CD4-positive, alpha-beta T cell treated with Interleukin-2 at 100 ng/mL for 4 hours (primary cell): ENCODE results near the gene SLC44A5.
"Not testable (repeated sequence)": the region's sequence is repeated elsewhere in the genome, so short reads cannot be mapped to it uniquely, and the experiment has no call there.

Experiments used
- DNase-seq: peaks from one replicate; pipeline ENCODE4 v3.0.0-alpha.2; 2020; ENCODE audit warnings: low spot score

Gene SLC44A5

DNA sequence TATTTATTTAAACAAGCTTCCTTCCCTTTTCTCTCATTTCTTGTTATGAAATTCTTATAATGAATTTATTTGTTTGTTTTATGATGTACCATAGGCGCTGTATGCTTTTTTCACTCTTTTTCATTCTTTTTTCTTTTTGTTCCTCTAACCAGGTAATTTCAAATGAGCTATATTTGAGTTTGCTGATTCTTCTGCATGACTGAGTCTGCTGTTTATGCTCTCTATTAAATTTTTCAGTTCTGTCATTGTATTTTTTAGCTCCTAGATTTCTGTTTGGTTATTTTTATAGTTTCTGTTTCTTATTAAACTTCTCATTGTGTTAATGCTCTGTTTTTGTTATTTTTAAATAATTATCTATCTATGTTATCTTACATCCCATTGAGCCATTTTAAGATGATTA lies 244.3 kb downstream of the SLC44A5 start:
- no peak for DNase-seq

DNA sequence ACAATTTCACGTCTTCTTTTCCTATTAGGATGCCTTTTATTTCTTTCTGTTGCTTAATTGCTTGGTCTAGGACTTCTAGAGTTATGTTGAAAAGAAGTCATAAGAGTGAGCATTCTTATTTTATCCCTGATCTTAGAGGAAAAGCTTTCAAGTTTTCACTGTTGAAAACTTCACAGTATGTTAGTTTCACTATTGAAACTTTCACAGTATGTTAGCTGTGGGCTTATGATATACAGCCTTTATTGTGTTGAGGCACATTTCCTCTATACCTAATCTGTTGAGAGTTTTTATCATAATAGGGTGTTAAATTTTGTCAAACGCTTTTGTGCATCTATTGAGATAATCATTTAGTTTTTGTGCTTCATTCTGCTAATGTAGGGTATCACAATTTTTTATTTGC lies 249.7 kb downstream of the SLC44A5 start:
- DNase-seq: no peak

DNA sequence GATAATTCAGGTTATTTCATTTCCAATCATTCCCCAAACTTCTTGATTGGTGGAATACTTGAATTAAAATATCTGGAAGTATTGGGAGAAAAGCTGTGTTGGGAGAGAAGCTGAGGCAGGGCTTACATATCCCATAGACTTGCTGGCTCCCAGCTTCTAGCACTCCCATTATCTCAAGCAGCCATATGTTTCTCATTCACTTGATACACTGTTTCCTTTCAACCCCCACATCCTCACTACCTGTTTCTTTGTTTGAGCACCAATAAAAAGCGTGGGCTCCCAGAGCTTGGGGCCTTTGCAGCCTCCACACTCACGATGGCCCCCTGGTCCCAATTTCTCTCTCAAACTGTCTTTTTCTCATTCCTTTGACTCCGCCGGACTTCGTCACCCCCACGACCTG lies 256.6 kb downstream of the SLC44A5 start:
- not testable (repeated sequence) for DNase-seq

DNA sequence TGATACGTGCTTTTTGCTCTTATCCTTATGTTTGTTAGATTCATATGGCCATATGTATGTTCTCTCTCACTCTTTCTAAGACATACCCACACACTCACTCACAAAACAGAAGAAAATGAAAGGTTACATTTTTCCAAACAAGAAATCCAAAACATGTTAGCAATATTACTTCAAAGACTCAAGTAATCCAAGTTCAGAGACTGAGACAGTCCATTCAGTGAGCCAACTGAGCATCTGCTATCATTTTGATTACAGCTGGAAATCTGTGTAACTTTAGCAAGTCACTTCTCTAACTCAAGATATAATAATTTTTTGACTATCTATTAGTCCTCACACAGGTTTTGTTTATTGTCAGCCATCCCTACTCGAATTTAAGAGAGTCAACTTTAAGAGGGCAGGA lies 257.9 kb downstream of the SLC44A5 start:
- no peak for DNase-seq

DNA sequence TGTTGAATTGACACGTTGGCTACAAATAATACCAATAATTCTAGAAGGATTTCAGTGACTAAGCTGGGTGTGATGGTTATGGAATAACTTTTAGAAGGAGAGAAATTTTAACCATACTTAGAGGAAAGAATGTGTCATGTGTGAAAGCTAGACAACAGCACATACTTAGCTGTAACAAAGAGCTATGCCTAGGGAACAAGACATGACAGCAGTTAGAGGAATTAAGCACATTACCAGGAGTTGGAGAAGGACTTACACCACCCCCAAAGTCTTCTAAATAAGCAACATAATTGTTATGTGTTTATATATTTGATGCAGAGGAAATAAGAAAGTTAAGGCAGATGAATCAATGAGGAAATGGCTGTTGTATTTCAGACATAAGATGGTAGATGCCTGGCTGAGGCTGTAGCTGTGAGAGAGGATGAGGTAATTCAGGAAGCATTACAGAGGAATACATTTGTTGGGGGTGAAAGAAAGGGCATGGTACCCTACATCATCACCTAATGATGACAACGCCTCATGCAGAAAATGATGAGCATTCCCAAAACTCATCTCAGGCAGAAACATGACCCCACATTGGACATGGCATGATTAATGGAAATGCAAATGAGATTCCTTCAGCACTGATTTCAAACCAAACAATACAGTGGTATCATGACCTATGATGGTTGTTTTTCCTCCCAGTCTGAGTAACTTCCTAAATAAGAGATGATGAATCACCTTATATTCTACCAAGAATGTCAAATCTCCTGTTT lies 265.2 kb downstream of the SLC44A5 start:
- no peak for DNase-seq

DNA sequence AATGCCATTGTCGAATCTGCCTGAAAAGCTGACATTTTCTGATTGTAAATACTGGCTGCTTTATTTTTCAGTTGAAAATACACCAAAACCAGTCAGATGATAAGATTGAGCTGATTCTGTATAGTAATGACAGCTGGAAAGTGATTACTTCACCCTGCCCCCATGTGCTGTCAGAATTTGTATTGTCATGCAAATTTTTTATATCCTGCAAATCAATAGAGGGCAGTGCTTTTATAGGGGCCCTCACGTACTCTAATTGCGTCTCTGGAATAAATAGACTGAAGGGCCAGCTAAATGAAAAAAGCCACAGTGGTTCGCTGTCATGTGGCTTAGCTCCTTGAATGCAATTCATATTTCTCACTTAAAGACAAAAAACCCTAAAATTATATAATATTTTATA lies 268.1 kb downstream of the SLC44A5 start:
- no peak for DNase-seq

DNA sequence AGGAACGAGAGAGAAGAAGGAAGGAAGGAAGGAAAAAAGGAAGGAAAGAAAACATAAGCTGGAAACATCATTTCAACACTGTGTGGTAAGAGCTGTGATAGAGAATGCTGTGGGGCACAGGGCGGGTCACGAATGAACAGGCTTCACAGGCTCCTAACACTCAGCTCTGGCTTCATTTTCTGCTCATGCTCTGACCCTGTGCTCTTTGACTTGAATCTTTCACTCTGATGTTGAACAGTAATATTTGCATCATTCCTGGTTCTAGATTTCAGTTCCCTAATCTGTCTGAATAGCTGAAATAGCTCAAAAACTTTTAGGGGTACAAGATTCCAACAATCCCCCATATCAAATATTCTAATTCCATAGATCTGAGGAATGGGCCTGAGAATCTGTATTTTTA lies 269.4 kb downstream of the SLC44A5 start:
- DNase-seq: no peak

DNA sequence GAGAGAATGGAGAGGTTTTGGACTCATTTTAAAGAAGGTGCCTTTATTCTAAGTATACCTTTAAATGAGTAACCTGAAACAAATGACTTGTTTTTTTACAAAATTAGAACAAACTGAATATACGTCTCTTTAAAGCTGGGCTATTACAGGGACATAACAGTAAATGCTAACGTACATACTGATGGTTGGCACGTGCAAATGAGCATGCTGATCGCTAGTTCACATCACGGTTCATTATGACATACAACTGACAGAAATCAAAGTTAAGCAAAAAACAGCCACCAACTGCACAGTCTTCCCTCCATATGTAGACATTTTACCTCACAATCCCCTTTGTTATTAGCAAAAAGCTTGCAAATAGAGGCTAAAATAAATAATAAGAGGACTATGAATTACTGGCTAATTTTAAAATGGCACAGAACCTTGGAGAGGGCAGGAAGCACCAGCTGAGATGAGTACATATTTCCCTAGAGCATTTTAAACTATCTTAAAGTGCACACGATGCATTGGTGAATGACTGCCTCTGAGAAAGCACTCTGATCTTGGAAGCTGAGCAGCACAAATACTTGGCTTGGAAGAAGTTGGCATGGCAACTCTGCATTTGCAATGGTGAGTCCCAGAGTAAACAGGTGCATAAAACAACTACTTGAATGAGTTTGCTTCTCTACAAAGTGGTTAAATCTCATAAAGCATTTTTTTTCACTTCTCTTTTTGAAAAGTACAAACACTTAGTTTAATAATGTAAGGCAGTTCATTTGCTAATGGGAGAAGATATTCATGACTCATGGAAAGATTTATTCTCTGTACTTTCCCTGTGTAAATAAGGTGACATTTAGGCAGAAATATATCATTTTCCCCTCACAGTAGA lies 272.1 kb downstream of the SLC44A5 start:
- DNase-seq: no peak

DNA sequence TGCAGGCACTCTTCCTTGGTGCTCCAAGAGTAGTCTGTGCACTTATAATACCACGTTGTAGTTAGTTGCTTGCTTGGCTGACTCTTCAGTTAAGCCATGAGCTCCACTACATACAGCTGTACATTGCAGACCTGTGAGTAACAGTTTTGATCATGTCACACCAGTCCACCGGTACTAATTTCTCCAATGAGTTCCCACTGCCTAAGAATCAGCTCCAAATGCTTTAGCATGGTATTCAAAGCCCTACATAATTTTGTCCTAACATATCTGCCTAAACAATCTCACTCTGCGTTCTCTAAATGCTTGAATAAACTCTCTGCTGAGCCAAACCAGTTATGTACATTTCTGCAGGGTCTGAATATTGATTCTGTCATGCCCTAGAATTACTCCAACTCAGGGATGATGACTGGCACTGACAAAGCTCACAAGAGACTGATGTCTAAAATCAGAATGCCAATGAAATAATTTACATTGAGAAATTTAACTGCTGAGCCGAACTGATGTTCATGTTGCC lies 276.0 kb downstream of the SLC44A5 start:
- no peak for DNase-seq

DNA sequence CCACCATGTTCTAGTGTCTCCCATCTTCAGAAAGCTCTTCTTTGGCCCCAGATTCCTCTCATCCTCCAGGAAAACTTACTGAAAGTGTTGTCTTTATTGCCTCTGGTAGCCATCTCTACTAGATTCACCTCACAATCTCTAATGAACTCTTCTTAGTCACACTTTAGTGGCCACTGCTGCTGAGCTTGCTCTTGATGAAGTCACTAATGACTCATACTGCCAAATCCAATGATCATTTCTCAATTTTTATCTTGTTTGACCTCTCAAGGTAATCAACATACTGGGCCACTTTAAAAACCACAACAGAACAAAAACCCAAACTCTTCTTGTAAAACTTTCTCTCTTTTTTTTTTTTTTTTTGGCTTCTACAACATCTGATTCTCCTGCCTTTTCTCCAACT lies 280.3 kb downstream of the SLC44A5 start:
- DNase-seq: no peak

DNA sequence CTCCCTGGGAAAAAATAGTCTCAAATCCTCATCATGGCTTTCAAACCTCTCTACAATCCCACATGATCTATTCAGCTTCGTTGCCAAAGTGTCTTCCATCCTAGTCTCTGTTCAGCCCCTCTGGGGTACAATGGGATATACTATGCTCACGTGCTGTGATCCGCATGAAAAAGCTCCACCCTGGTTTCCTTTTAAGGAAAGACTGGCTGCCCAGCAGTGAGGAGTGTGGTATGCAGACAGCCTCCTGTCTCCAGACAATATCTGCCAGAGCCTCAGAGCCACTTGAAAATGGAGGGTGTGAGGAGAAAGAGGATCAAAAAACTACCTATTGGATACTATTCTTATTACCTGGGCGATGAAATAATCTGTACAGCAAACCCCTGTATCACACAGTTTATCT lies 282.2 kb downstream of the SLC44A5 start:
- no peak for DNase-seq

DNA sequence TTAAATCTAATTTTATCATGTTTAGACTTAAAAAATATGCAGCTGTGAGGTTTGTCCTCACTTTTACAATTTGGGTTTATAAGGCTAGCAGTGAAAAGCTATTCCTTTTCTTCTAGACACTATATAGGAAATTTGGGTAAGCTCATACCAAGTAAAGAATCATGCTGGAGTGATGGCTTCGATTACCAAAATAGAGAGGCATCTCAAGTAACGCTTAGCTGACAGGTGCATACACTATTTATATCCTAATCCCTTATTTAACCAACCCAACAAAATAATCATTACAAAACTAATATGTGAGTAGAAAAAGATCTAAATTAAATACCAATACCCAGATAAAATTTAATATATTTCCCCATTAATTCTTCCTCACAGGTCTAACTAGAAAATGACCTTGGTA lies 283.5 kb downstream of the SLC44A5 start:
- DNase-seq: no peak

DNA sequence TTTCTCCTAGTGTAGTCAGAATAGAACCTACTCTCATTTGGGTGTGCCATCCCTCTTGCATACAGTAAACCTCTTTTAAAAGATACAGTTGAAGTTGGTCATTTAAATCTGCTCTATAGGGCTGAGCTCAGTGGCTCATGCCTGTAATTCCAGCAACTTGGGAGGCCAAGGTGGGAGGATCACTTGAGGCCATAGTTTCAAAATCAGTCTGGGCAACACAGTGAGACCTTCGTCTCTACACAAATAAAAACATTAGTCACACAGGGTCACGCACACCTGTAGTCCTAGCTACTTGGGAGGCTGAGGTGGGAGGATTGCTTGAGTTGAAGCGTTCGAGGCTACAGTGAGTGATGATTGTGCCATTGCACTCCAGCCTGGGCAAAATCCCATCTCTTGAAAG lies 292.9 kb downstream of the SLC44A5 start:
- no peak for DNase-seq

DNA sequence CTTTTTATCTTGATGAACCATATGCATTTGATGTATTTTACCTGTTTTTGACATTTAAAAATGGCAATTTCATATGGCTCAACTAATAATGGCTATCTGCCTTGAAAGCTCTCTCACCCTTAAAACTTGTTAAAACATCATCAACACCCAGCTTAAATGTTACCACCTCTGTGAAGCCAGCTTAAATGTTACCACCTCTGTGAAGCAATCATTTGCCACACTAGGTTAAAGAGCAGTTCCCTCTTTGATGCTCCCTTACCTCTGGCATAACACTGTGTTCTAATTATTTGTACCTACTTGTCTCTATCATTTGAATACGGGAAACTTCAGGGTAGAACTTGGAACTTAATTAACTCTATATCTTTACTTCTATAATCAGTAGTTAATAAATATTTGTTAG lies 294.7 kb downstream of the SLC44A5 start:
- DNase-seq: no peak

DNA sequence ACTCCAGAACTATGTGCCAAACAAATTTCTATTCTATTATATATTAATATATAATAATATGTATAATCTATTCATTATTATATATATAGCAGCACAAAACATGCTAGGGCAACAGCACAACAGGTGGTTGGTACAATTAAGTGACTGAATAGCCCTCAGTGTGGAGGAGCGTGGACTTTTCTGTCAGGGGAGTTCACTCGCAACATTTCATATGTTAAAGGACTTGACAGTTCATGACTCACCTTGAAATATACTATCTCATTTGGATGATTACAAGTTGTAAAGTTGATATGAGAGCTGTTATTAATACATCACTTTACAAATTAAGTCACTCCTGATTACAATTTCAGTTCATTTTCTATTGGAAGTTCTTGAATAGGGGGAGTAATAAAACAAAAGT lies 298.3 kb downstream of the SLC44A5 start:
- no peak for DNase-seq

DNA sequence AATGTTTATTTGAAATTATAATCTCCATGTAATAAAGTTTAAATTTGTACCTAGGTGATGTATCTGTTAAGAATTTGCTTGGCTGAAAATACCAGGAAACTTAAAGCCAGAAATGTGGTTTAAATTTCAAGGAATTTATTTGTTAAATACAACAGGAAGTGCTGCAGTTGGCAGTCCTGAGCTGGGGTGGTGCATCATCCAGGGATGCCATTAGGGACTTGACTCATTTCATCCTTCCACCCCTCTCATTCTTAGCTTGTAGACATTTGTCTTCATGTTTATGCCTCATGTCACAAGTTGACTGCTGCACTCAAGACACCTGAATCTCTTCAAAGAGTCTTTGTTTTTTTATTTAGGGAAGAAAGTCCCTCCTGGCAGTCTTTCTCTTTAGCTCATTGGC lies 300.8 kb downstream of the SLC44A5 start:
- no peak for DNase-seq

DNA sequence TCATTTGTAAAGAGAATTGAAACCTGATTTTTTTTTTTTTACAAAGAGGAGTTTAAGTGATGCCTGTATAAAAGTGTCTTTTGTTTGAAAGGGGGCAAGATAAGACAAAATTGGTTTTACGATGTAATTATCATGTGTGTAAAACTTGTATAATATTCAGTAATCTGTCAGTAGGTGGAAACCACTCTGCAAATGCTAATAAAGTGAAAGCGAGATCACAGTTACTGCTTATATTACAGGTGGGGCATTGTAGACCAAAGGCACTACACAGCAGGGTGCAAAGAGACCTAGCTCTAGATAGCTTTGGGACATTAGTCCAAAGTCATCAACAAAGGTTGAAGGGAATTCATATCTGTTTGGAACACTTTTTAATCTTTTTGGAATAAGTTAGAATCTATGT lies 302.5 kb downstream of the SLC44A5 start:
- DNase-seq: no peak

DNA sequence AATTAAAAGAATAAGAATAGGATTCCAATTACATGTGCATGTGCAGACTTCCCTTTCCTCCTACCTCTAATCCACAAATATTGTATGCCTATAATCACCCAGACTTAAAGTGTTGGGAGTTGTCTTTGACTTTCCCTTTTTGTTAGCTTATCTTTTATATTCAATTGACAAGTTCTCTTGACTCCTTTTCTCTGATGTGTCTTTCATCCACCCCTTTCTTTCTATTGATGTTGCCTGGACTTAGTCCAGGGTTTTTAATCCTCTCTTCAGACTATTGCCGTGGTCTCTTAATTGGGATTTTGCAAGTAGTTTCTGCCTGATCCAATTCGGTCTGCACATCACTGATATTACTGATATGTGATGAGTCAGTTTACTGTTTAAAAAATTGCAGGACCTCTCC lies 305.9 kb downstream of the SLC44A5 start:
- DNase-seq: no peak

DNA sequence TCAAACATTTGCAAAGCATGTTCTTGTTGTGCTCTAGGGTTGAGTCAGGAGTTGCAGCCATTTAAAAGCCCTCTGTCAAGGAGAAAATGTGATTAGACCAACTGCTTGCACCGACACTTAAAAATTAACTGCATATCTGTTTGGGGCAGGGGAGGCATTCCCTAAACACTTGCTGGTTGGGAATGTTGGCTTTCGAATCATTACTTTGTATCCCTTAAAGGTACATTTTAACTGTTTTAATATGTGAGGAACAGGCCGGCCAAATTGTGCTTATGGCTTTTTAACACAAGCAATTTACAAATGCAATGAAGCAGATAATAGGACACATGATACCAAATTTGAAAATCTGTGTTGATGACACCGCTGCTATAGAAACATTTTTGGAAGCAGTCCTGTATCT lies 317.6 kb downstream of the SLC44A5 start:
- DNase-seq: no peak

DNA sequence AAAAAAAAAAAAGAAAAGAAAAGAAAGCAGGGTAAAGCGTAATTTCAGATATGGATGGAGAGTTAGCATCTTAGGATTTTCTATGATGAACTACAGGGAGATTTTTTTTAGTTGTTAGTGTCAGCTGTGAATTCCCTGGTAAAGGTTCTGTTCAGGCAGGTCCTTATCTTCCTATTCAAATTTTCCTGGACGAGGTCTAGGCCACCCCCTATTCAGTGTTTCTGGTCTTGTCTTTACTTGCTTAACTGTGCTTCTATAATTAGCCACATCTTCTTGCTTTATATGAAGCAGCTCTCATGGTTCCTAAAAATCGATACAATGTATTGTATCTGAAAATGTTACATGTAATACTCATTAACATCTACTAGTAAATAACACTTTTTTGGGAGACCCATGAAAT lies 318.9 kb downstream of the SLC44A5 start:
- no peak for DNase-seq

DNA sequence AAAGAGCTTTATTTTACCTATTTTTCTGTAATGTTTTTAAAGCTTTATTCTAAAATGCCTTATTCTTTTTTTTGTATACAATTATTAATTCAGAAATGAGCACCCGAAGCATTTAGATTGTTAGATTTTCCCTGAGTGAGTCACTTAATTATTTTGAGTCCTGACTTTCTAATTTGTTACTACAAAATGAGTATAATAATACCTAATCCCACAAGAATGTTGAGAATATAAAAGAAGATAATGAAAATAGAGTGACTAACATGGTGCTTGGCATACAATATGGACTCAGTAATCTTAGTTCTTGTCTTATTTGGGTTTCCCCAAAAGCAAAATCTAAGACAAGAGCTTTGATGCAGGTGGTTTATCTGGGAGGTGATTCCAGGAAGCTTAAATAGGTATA lies 334.5 kb downstream of the SLC44A5 start:
- DNase-seq: no peak

DNA sequence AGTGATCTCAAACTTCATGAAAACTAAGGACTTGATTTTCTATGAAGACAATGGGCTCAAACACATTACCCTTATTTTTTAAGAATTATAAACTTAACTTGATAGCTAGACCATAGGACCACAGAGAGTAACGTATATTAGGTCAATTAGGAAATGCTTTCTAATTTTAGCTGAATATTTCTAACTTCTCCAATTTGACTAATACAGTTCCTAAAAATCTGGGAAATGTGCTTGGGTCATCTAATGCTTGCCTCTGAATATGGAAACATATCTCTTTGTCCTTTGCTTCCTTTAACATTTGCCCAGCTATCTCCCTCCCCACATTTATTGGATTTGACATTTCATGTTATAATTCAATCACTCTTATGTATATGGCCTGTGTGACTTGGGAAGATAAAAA lies 335.3 kb downstream of the SLC44A5 start:
- no peak for DNase-seq

DNA sequence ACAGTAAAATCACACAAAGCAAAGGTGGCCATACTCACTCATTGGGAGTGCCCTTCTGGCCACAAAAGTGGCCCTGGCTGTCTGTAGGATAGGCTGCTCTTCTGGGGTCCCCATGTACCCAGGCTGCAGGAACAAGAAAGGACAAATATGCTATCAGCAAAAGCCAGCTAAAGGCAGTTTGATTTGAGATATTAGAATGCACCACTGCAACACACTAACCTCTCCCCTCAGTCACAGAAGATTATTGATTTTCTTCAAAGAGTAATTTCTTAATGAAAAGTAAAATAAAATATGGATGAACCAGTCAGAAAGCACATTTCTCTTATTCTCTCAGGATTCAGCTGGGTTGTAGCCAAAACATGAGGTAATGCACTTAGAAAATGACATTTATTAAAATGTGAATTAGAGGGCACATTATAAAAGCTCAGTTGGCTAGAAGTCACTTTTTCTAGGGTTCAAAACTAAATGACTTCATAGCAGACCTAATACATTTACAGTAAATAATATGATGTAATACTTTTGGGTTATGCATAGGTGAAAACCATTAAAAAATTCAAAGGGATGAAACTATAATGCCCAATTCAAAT lies 335.9 kb downstream of the SLC44A5 start:
- DNase-seq: no peak
